ENCODE results near the gene LRCH4.

- TF ChIP-seq CTCF (conservative IDR thresholded peaks at IDR 0.05; ENCODE audit: low read length) (no peak), EZH2phosphoT487 (IDR thresholded peaks at IDR 0.05; ENCODE audit: borderline replicate concordance) (no peak)
Observed at GRCh38 chr7:100575746-100576383, 10.1 kb downstream of the LRCH4 start.

Data from Loucy (cell line).